SK-N-SH (cell line): Measurements from ENCODE around the gene WNT2. TPM values are rescaled to one million over a fixed set of nuclear protein-coding genes. Genes with fewer than 3 reads are reported as not detected.

Experiments
- CTCF ChIA-PET: fragments of 300-600, 350-600 bp; formaldehyde crosslinking; extraction: SDS; loops from one replicate; lab custom pipeline; 2021; lab: Yijun Ruan, JAX
- POLR2A ChIA-PET: fragments of 350-600 bp; sonication (Branson Sonifier 250); formaldehyde crosslinking; extraction: SDS; loops from one replicate; lab custom pipeline; 2020; ENCODE audit warnings: antibody characterized with exemption, inconsistent platforms; lab: Yijun Ruan, JAX
- DNase-seq: peaks from one replicate; pipeline ENCODE4 v3.0.0; 2012
- H2AFZ ChIP-seq: fragments of 200-600 bp; sonication (generic); 2 replicates; pipeline ENCODE4 v1.8.1; 2016; ENCODE audit warnings: antibody characterized with exemption, mild to moderate bottlenecking, low read depth
- H3F3A ChIP-seq: fragments of 200-600 bp; sonication (generic); replicated peaks from 2 replicates; pipeline ENCODE3; 2016; ENCODE audit warnings: antibody characterized with exemption, mild to moderate bottlenecking; ENCODE audit not compliant: insufficient read depth
- H3K27ac ChIP-seq, 2 experiments: fragments of 200-500 bp in 1 of 2; fragments of 200-600 bp in 1 of 2; sonication (Bioruptor generic) in 1 of 2; sonication (generic), shearing (Covaris generic) in 1 of 2; 2 replicates each; pipeline versions ENCODE4 v1.5.1 to v1.6.1; 2014 to 2016; ENCODE audit warnings: low read depth in 2 of 2, inconsistent platforms in 1 of 2, low read length in 1 of 2, mild to moderate bottlenecking in 1 of 2, mixed read lengths in 1 of 2
- H3K27me3 ChIP-seq: fragments of 200-600 bp; sonication (generic), shearing (Covaris generic); 2 replicates; pipeline ENCODE4 v1.6.1; 2016; ENCODE audit warnings: mixed run types; ENCODE audit not compliant: insufficient read depth
- H3K36me3 ChIP-seq, 2 experiments: fragments of 200-500 bp in 1 of 2; fragments of 200-600 bp in 1 of 2; sonication (Bioruptor generic) in 1 of 2; sonication (generic) in 1 of 2; replicated peaks in 1 of 2; 2 replicates each; pipeline versions ENCODE3 to v1.5.1; 2014 to 2016; ENCODE audit warnings: low read length in 1 of 2, mild to moderate bottlenecking in 1 of 2; ENCODE audit not compliant: insufficient read depth in 2 of 2, control insufficient read depth in 1 of 2
- H3K4me1 ChIP-seq, 2 experiments: fragments of 200-500 bp in 1 of 2; fragments of 200-600 bp in 1 of 2; sonication (Bioruptor generic) in 1 of 2; sonication (generic), shearing (Covaris generic) in 1 of 2; 2 replicates each; pipeline versions ENCODE4 v1.5.1 to v1.6.1; 2014 to 2016; ENCODE audit warnings: low read depth in 1 of 2, low read length in 1 of 2, mixed run types in 1 of 2; ENCODE audit not compliant: insufficient read depth in 2 of 2, control insufficient read depth in 1 of 2
- H3K4me2 ChIP-seq: fragments of 200-600 bp; sonication (generic), shearing (Covaris generic); 2 replicates; pipeline ENCODE4 v1.6.1; 2017; ENCODE audit warnings: mixed run types
- H3K4me3 ChIP-seq, 2 experiments: fragments of 200-500 bp in 1 of 2; fragments of 200-600 bp in 1 of 2; sonication (Bioruptor generic) in 1 of 2; sonication (generic), shearing (Covaris generic) in 1 of 2; 2 replicates each; pipeline versions ENCODE4 v1.5.1 to v1.8.1; 2014 to 2016; ENCODE audit warnings: low read depth in 2 of 2, inconsistent platforms in 1 of 2, low read length in 1 of 2, mild to moderate bottlenecking in 1 of 2, mixed read lengths in 1 of 2, moderate library complexity in 1 of 2
- H3K79me2 ChIP-seq: fragments of 200-600 bp; sonication (generic); 2 replicates; pipeline ENCODE4 v1.8.1; 2017; ENCODE audit warnings: mild to moderate bottlenecking; ENCODE audit not compliant: insufficient read depth
- H3K9ac ChIP-seq: fragments of 200-600 bp; sonication (generic); 2 replicates; pipeline ENCODE4 v1.6.1; 2017; ENCODE audit warnings: mixed run types
- H3K9me2 ChIP-seq: fragments of 200-600 bp; sonication (generic); 2 replicates; pipeline ENCODE4 v1.6.1; 2017; ENCODE audit warnings: mixed run types
- H3K9me3 ChIP-seq: fragments of 200-600 bp; sonication (generic); 2 replicates; pipeline ENCODE4 v1.6.1; 2017; ENCODE audit warnings: mixed run types, mild to moderate bottlenecking, moderate library complexity
- H4K20me1 ChIP-seq: fragments of 200-600 bp; sonication (generic); 2 replicates; pipeline ENCODE4 v1.6.1; 2017; ENCODE audit warnings: mild to moderate bottlenecking, mixed run types; ENCODE audit not compliant: insufficient read depth
- CTCF ChIP-seq: fragments of 200-600 bp; sonication (generic); IDR thresholded peaks from 2 replicates; pipeline ENCODE4 v1.6.1; 2017; ENCODE audit warnings: antibody characterized with exemption, mild to moderate bottlenecking, moderate library complexity
- ELF1 ChIP-seq: IDR thresholded peaks from 2 replicates; pipeline ENCODE4 v1.4.0; 2012
- EP300 ChIP-seq, 2 experiments: IDR thresholded peaks; 2 replicates each; pipeline versions ENCODE4 v1.4.0 to v1.6.1; 2012; ENCODE audit warnings: borderline replicate concordance in 1 of 2, low read depth in 1 of 2, low read length in 1 of 2
- EZH2phosphoT487 ChIP-seq: fragments of 200-600 bp; sonication (generic); IDR thresholded peaks from 2 replicates; pipeline ENCODE4 v1.6.1; 2017; ENCODE audit warnings: low read depth, mixed run types, mild to moderate bottlenecking, antibody characterized with exemption, moderate library complexity, borderline replicate concordance
- FOSL2 ChIP-seq: IDR thresholded peaks from 2 replicates; pipeline ENCODE4 v1.4.0; 2012; ENCODE audit warnings: low read depth, mild to moderate bottlenecking, moderate library complexity, borderline replicate concordance
- FOXM1 ChIP-seq: IDR thresholded peaks from 2 replicates; pipeline ENCODE4 v1.4.0; 2012; ENCODE audit warnings: low read depth, mild to moderate bottlenecking
- GABPA ChIP-seq: IDR thresholded peaks from 2 replicates; pipeline ENCODE4 v1.4.0; 2012; ENCODE audit warnings: low read depth, mild to moderate bottlenecking
- GATA2 ChIP-seq: sonication (generic); formaldehyde crosslinking; IDR thresholded peaks from 2 replicates; pipeline ENCODE4 v1.5.0; 2020; ENCODE audit warnings: mild to moderate bottlenecking, missing genetic modification reagents
- JUND ChIP-seq: IDR thresholded peaks from 2 replicates; pipeline ENCODE4 v1.4.0; 2012
- MAX ChIP-seq: IDR thresholded peaks from 2 replicates; pipeline ENCODE4 v1.4.0; 2012; ENCODE audit warnings: low read depth
- MEF2A ChIP-seq: IDR thresholded peaks from 2 replicates; pipeline ENCODE4 v1.4.0; 2012; ENCODE audit warnings: low read depth, borderline replicate concordance
- NFIC ChIP-seq: IDR thresholded peaks from 2 replicates; pipeline ENCODE4 v1.4.0; 2012; ENCODE audit warnings: borderline replicate concordance
- NRF1 ChIP-seq: IDR thresholded peaks from 2 replicates; pipeline ENCODE4 v1.6.1; 2012; ENCODE audit warnings: low read depth, mild to moderate bottlenecking, low read length
- PBX3 ChIP-seq: IDR thresholded peaks from 2 replicates; pipeline ENCODE4; 2012
- POLR2AphosphoS5 ChIP-seq: IDR thresholded peaks from 2 replicates; pipeline ENCODE4 v1.6.1; 2012; ENCODE audit warnings: low read depth, low read length
- RAD21 ChIP-seq: IDR thresholded peaks from 2 replicates; pipeline ENCODE4 v1.6.1; 2012; ENCODE audit warnings: mild to moderate bottlenecking, low read length
- RCOR1 ChIP-seq: fragments of 150-350 bp; IDR thresholded peaks from 2 replicates; pipeline ENCODE4 v1.6.1; 2017; ENCODE audit warnings: antibody characterized with exemption, low read length
- RFX5 ChIP-seq: IDR thresholded peaks from 2 replicates; pipeline ENCODE4 v1.6.1; 2012; ENCODE audit warnings: mild to moderate bottlenecking, improper control_type of control experiment, low read length
- TCF12 ChIP-seq: IDR thresholded peaks from 2 replicates; pipeline ENCODE4 v1.4.0; 2012
- TEAD4 ChIP-seq: IDR thresholded peaks from 2 replicates; pipeline ENCODE4 v1.4.0; 2012; ENCODE audit warnings: mild to moderate bottlenecking, borderline replicate concordance; ENCODE audit not compliant: insufficient read depth
- ZBTB33 ChIP-seq: IDR thresholded peaks from 2 replicates; pipeline ENCODE4 v1.4.0; 2012; ENCODE audit warnings: low read depth, borderline replicate concordance
- polyA plus RNA-seq, 3 experiments: library from polyadenylated mRNA; depleted of rRNA; stranded (reverse); fragments of >200 nt; gene quantifications; 2 replicates each; pipeline ENCODE4 v1.2.3, GENCODE V29; 2012

Gene WNT2
- polyA plus RNA-seq, 1 of the 3 experiments (the other 2 are of a cell fraction) = not detected

GRCh38 chr7:117364339-117365080 lies 41.7 kb upstream of the WNT2 start:
- Histone ChIP-seq H3K9me2 (no peaks in the 10 kb centered on the region; the same call in 1 of the 2 replicates), H3K27ac (no peak overlapping the region), H3F3A (no peaks in the 10 kb centered on the region), H3K4me1 (no peaks in the 10 kb centered on the region), H3K4me2 (no peak overlapping the region), H3K9ac (no peak overlapping the region), H3K9me3 (0 out of 2 replicates have a peak, but pooled peaks cover 7% of the 10 kb centered on the region), H2AFZ (no peak overlapping the region), H3K36me3 (no peaks in the 10 kb centered on the region), H3K27me3 (peaks cover 13% of the 10 kb centered on the region; the same call in 1 of the 2 replicates), H3K4me3 (no peak overlapping the region), H4K20me1 (no peaks in the 10 kb centered on the region), H3K79me2 (no peaks in the 10 kb centered on the region)
- ChIA-PET CTCF (interaction anchor here (0.6 to 1.9 kb wide), 2 partner anchors 41 to 267 kb away, joined by 3 to 6 read pairs; no protein-coding TSS in a partner anchor), POLR2A (no interaction called here)
- TF ChIP-seq JUND (no peak), MAX (no peak), EZH2phosphoT487 (no peak)
- DNase-seq = no peak

GRCh38 chr7:117362294-117362888 lies 39.5 kb upstream of the WNT2 start:
- Histone ChIP-seq H3K4me2 (no peak overlapping the region), H3F3A (no peaks in the 10 kb centered on the region), H3K9me3 (0 out of 2 replicates have a peak, but pooled peaks cover 7% of the 10 kb centered on the region), H3K79me2 (no peaks in the 10 kb centered on the region)
- no peak for DNase-seq
- no peak for TF ChIP-seq FOXM1
- TF ChIP-seq CTCF = no peak
- TF ChIP-seq ZBTB33 = no peak
- no peak for TF ChIP-seq EP300 (IDR thresholded peaks at IDR 0.05; ENCODE audit: borderline replicate concordance in 1 of 2, low read depth in 1 of 2, low read length in 1 of 2)
- TF ChIP-seq ELF1 = no peak
- no peak for TF ChIP-seq GATA2 (CRISPR knock-in tag)
- no peak for TF ChIP-seq FOSL2
- no peak for TF ChIP-seq RAD21
- no peak for TF ChIP-seq MEF2A
- no peak for TF ChIP-seq RFX5
- TF ChIP-seq GABPA = no peak
- TF ChIP-seq TEAD4 = no peak
- TF ChIP-seq NRF1 = no peak
- TF ChIP-seq MAX = no peak
- no peak for TF ChIP-seq POLR2AphosphoS5
- no peak for TF ChIP-seq RCOR1
- no peak for TF ChIP-seq TCF12
- TF ChIP-seq PBX3 = no peak
- TF ChIP-seq NFIC = no peak
- TF ChIP-seq EZH2phosphoT487 = no peak
- TF ChIP-seq, all 33 proteins: peak for 0
- ChIA-PET CTCF (no interaction called here), POLR2A (no interaction called here)
- no peaks in the 10 kb centered on the region; the same call in 1 of the 2 replicates for H3K9me2 ChIP-seq
- H3K36me3 ChIP-seq = no peaks in the 10 kb centered on the region
- peaks cover 10% of the 10 kb centered on the region; the same call in 1 of the 2 replicates for H3K27me3 ChIP-seq
- H3K4me3 ChIP-seq = no peak overlapping the region
- no peaks in the 10 kb centered on the region for H3K4me1 ChIP-seq
- no peak overlapping the region for H3K9ac ChIP-seq
- no peak overlapping the region for H3K27ac ChIP-seq
- no peaks in the 10 kb centered on the region for H4K20me1 ChIP-seq
- H2AFZ ChIP-seq = no peak overlapping the region
